ENCODE data around the gene ATG12.

The ATG12 gene

GRCh38 chr5:115785381-115786065, 55.8 kb downstream of the ATG12 start:
- TF ChIP-seq, protein P1, sequence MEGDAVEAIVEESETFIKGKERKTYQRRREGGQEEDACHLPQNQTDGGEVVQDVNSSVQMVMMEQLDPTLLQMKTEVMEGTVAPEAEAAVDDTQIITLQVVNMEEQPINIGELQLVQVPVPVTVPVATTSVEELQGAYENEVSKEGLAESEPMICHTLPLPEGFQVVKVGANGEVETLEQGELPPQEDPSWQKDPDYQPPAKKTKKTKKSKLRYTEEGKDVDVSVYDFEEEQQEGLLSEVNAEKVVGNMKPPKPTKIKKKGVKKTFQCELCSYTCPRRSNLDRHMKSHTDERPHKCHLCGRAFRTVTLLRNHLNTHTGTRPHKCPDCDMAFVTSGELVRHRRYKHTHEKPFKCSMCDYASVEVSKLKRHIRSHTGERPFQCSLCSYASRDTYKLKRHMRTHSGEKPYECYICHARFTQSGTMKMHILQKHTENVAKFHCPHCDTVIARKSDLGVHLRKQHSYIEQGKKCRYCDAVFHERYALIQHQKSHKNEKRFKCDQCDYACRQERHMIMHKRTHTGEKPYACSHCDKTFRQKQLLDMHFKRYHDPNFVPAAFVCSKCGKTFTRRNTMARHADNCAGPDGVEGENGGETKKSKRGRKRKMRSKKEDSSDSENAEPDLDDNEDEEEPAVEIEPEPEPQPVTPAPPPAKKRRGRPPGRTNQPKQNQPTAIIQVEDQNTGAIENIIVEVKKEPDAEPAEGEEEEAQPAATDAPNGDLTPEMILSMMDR (conservative IDR thresholded peaks at IDR 0.05; ENCODE audit: low read depth, low read length) = no peak
- no peak overlapping the region for H3K9ac ChIP-seq
- no peak overlapping the region for H3K27ac ChIP-seq
- H3K27me3 ChIP-seq (ENCODE audit: insufficient read depth, low read depth) = no peaks in the 10 kb centered on the region
- H3K4me1 ChIP-seq (ENCODE audit: low read depth, poor library complexity, severe bottlenecking) = no peaks in the 10 kb centered on the region
- H3K4me2 ChIP-seq = no peak overlapping the region
- H4K20me1 ChIP-seq (ENCODE audit: insufficient read depth) = no peaks in the 10 kb centered on the region
- no peaks in the 10 kb centered on the region for H3K79me2 ChIP-seq (ENCODE audit: insufficient read depth, low read depth)
- no peaks in the 10 kb centered on the region for H3K36me3 ChIP-seq (ENCODE audit: insufficient read depth)
- no peak overlapping the region for H3K4me3 ChIP-seq (IDR thresholded peaks at IDR 0.05; ENCODE audit: insufficient read depth, low read depth, low read length)
- H2AFZ ChIP-seq (ENCODE audit: low read depth) = no peak overlapping the region

- H2AFZ ChIP-seq (ENCODE audit: low read depth) = no peak overlapping the region
- H3K4me3 ChIP-seq (IDR thresholded peaks at IDR 0.05; ENCODE audit: insufficient read depth, low read depth, low read length) = no peak overlapping the region
- TF ChIP-seq, protein P1 (conservative IDR thresholded peaks at IDR 0.05; ENCODE audit: low read depth, low read length) = no peak
- no peak overlapping the region for H3K9ac ChIP-seq
- no peaks in the 10 kb centered on the region for H3K36me3 ChIP-seq (ENCODE audit: insufficient read depth)
- no peak overlapping the region for H3K4me2 ChIP-seq
- H3K27me3 ChIP-seq (ENCODE audit: insufficient read depth, low read depth) = no peaks in the 10 kb centered on the region
- no peak overlapping the region for H3K27ac ChIP-seq
- H3K4me1 ChIP-seq (ENCODE audit: low read depth, poor library complexity, severe bottlenecking) = no peaks in the 10 kb centered on the region
- H4K20me1 ChIP-seq (ENCODE audit: insufficient read depth) = no peaks in the 10 kb centered on the region
- no peaks in the 10 kb centered on the region for H3K79me2 ChIP-seq (ENCODE audit: insufficient read depth, low read depth)
These were observed 62.9 kb downstream of the ATG12 start for GRCh38 chr5:115778417-115778816.

All from KMS-11 (cell line).